Measurements from ENCODE around the gene DNMT3L.

Gene DNMT3L

DNA sequence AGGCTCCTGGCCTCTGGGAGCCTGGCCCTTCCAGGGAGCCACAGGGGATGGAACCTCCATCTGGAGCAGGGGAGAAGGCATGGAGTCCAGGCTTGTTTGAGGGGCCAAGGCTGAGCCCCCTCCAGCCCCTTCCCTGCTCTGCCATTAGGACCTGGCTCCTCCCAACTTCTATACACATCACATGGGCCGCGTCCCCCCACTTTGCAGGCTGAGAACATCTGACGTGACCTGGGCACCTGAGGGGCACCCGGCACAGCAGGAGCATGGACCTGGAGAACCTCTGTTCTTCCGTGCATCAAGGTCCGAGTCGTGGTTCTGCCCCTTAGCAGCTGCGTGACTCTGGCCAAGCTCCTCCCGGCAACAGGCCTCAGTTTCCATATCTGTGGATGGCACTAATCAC is 20.1 kb upstream of the DNMT3L start:
- no peak for DNase-seq

DNA sequence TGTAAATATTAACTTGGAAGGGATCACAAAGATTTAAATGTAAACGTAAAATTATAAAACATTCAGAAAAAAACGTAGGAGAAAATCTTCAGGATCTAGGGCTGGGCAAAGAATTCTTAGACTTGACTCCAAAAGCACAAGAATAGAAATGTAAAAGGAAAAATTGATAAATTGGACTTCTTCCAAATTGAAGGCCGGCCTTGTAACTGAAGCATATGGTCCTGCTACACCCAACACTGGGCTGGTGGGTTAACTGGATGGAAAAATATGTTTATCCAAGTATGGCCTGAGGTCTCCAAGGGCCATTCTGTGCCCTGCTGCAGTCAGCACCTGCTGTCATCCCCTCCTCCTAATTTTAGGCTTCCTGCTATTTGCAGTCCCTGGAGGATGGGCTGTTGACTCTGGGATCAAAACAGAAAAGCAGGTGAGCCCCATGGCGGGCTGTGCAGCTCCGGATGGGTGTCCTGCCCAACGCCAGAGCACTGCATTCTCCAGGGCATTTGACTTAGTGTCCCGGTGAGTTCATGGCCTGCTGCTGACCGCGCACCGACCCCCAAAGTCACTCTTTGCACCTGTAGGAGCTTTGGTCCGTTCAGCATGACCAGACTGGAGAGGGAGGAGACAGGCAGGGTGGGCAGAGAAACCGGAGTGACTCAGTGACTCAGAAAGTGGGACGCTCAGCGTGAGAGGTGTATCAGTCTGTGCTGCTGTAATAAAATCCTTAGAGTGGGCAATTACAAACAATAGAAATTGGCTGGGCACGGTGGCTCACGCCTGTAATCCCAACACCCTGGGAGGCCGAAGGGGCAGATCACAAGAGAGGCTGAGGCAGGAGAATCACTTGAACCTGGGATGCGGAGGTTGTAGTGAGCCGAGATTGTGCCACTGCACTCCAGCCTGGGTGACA is 17.9 kb upstream of the DNMT3L start:
- DNase-seq = no peak

GRCh38 chr21:44275041-44275440 is 13.3 kb upstream of the DNMT3L start:
- no peak for DNase-seq

- DNase-seq = no peak
Measured at GRCh38 chr21:44273046-44273445, 11.3 kb upstream of the DNMT3L start.

GRCh38 chr21:44272284-44272858 is 10.7 kb upstream of the DNMT3L start:
- DNase-seq = no peak

- no peak for DNase-seq
Measured at GRCh38 chr21:44271558-44272283, 10.0 kb upstream of the DNMT3L start.

DNA sequence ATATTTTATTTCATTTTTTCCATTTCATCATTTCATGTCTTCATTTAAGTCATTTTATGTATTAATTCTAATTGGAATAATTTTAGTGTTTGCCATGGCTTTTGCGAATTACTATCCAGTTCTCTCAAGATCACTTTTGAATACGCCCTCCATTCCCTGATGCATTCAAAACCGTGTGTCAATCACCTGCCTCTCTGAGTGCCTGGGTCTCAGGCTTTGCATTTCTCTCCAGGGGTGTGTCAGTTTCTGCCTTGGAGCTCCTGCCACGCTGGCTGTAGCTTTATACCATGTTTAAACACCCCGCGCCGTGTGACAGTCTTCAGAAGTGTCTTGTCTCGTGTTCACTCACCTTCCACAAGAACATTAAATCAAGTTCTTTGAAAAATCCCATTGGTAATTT is 7.4 kb upstream of the DNMT3L start:
- no peak for DNase-seq

DNA sequence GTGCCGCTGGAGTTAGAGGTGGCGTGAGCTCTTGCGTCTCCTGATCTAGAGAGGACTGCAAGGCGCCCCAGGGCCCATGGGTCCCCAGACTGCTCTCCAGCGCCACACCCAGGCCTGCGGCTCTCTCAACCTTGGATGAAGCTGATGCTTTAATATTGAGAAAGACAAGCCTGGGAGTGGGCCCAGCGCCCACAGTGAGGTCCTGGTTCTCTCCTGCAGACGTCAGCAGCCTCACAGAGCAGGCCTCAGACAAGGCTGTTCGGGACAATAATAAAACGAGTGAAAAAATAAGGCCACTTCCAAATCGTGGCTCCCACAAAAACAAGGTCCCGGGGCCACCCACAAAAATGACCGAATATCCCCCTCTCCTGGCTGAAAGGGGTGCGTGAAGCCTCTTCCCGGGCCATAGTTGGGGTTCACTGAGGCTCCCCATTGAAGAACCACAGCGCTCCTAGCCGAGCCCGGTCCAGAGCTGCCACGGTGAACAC is 6.0 kb upstream of the DNMT3L start:
- peak in 2 of 56 donors; percentile 22 to 41 for DNase-seq

- DNase-seq = no peak
Measured at GRCh38 chr21:44265734-44266270, 4.1 kb upstream of the DNMT3L start.

- DNase-seq = no peak
Measured at GRCh38 chr21:44263768-44264167, 2.1 kb upstream of the DNMT3L start.

GRCh38 chr21:44263221-44263760 is 1.6 kb upstream of the DNMT3L start:
- DNase-seq = no peak

GRCh38 chr21:44262338-44263056 is 800 bp upstream of the DNMT3L start:
- DNase-seq = no peak

DNA sequence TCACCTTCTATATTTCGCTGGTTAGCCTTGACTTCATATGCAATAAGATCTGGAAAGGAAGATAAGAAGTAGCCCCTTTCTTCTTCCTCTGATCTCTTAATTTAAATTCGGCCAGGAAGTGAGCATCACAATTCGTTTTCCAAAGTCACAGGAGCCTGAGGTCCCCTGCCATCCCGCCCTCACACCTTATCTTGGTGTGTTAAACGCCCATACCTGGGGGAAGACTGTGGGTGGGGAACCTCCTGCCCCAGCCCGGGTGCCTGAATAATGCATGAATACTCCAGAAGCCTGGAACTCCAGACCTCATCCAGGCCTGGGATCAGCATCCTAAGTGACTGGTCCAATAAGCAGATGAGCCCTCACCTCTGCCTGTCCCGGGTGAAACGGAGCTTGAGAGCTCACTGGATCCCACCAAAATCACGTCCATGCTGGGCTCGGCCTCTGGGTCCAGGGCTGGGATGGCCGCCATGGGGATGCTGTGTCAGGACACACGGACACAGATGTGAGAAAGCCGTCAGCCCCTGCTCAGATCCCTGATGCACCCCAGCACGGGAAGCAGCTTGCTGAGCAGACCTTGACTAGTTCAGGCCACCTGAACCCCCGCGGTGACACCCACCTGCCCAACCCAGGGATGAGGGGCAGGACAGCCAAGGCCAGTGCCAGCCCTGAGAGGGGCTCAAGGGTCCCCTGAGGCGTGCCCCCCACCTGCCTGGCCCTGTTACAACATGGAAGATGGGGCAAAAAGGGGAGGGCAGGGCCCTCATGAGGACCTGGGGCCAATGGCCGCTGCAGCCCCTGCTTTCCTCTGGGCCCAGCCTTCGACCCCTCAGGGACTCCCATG is 686 bp downstream of the DNMT3L start:
- no peak for DNase-seq

GRCh38 chr21:44260066-44260465 is 1.6 kb downstream of the DNMT3L start:
- DNase-seq = no peak

DNA sequence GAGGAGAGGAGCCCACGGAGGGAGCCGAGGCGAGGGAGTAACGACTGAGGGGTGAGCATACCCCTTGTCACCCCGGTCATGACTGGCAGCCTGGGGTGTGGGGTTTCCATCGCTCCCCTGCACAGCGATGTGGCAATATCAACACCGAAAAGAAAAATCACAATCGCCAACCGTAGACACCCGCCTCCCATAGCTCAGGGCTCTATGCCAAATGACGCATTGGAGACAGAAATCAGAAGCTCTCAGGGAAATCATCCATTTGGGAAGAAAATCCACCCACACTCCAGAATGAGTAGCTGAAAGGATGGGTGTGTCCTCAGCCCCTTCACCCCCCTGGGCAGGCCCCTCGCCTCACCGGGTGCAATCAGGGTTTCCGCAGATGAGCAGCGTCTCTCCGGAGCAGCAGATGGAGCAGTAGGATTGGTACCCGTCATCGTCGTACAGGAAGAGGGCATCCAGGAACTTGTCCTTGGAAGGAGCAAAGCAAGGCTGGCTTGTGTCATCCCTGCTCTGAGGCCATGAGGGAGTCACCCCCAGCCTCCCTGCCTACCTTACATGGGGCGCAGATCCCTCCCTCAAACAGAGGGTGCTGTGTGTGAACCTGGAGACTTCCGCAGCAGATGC is 2.5 kb downstream of the DNMT3L start:
- DNase-seq = no peak

- DNase-seq = no peak
Measured at GRCh38 chr21:44258056-44258725, 3.5 kb downstream of the DNMT3L start.

DNA sequence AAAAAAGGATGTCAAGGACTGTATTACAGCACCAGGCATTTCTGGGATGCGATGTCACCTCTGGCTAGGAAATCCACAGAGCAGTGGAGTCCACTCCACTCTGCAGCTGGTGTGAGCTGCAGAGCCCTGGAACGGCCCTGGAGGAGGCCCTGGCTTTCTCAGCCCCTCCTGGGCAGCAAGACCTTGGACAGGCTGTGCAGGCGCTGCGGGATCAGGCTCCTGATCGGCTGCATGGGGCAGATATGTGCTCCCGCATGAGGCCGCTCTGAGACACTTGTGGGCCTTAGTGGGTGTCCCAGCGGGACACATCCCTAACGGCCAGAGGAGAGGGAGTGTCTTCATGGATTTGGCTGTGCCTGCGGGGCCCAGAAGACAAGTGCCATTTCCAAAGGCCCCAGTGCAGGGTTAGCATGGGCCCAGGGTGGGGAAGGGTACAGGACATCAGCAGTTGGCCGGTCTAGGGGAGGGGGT is 6.2 kb downstream of the DNMT3L start:
- no peak for DNase-seq

DNA sequence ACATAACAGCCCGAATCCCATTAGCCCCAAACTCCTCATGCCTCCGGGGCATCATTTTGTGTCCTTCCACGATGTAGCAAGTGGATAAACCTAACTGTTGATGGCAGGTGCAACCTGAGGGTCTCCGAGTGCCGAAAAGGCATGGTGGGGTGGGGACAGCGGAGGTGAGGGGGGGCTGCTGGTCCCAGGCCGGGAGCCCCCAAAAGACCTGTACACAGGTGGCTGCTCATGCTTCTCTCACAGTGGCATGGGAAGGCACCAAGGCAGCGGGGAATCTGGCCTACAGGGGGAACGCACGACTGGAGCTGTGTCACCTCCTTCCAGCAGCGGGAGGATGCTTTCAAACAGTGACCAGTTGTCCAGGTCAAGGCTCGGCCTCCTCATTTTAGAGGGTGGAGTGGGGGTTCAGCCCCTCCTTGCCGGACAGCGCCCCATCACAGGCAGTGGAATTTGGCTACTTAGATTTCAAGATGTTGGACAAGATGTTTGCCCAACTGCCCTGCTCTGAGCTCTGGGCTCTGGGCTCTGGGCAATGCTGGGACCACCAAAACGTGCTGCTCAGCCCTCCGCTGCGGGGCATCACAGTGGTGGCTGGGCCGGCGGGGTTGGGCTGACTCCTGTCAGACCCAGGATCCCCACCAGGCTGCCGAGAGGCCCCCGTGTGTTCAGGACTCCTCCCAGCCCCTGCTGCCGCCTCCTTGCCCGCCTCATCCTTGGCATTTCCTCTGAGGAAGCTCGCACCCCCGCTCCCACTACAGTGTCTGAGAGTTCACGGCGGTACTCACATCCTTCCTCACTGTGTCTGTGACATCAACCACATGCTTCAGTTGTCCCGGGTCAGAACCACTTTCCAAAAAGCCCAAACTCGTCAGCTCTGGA is 7.6 kb downstream of the DNMT3L start:
- no peak for DNase-seq
